NK-92 (cell line): Measurements from ENCODE around the gene MAP2K6.

Source experiments
- DNase-seq: peaks from one replicate; lab custom pipeline; 2025; ENCODE audit not compliant: unreplicated experiment; lab: John Stamatoyannopoulos, UW

MAP2K6 gene

GRCh38 chr17:69486779-69487637 is 72.5 kb downstream of the MAP2K6 start:
- DNase-seq = no peak

GRCh38 chr17:69489313-69489712 is 74.8 kb downstream of the MAP2K6 start:
- DNase-seq = no peak

- no peak for DNase-seq
Measured at GRCh38 chr17:69492410-69493071, 78.0 kb downstream of the MAP2K6 start.

- no peak for DNase-seq
Measured at GRCh38 chr17:69495787-69496186, 81.3 kb downstream of the MAP2K6 start.

GRCh38 chr17:69497161-69497560 is 82.7 kb downstream of the MAP2K6 start:
- DNase-seq = no peak

GRCh38 chr17:69499318-69499717 is 84.8 kb downstream of the MAP2K6 start:
- no peak for DNase-seq

GRCh38 chr17:69500911-69501429 is 86.5 kb downstream of the MAP2K6 start:
- DNase-seq = no peak

- no peak for DNase-seq
Measured at GRCh38 chr17:69501591-69502468, 87.3 kb downstream of the MAP2K6 start.

- DNase-seq = no peak
Measured at GRCh38 chr17:69503711-69504110, 89.2 kb downstream of the MAP2K6 start.

GRCh38 chr17:69505740-69506139 is 91.2 kb downstream of the MAP2K6 start:
- DNase-seq = no peak

- DNase-seq = no peak
Measured at GRCh38 chr17:69506489-69506888, 92.0 kb downstream of the MAP2K6 start.

GRCh38 chr17:69508814-69509213 is 94.3 kb downstream of the MAP2K6 start:
- no peak for DNase-seq

- DNase-seq = no peak
Measured at GRCh38 chr17:69511250-69511649, 96.8 kb downstream of the MAP2K6 start.

GRCh38 chr17:69512946-69513345 is 98.4 kb downstream of the MAP2K6 start:
- no peak for DNase-seq

GRCh38 chr17:69516225-69516624 is 101.7 kb downstream of the MAP2K6 start:
- DNase-seq = no peak

- no peak for DNase-seq
Measured at GRCh38 chr17:69516911-69517310, 102.4 kb downstream of the MAP2K6 start.

- no peak for DNase-seq
Measured at GRCh38 chr17:69518951-69519350, 104.5 kb downstream of the MAP2K6 start.

GRCh38 chr17:69523244-69523861 is 108.9 kb downstream of the MAP2K6 start:
- no peak for DNase-seq

GRCh38 chr17:69524854-69525253 is 110.4 kb downstream of the MAP2K6 start:
- no peak for DNase-seq

- no peak for DNase-seq
Measured at GRCh38 chr17:69525920-69526841, 111.7 kb downstream of the MAP2K6 start.
